DND-41 (cell line): Measurements from ENCODE around the gene C1D.

Experiments used
- ATAC-seq: fragments of 200-7000 bp; cut with Tn5 transposase; 3 replicates; pipeline ENCODE4 v1.9.1; 2021; ENCODE audit warnings: low read depth; ENCODE audit not compliant: insufficient read depth
- DNase-seq: peaks from one replicate; pipeline ENCODE4 v3.0.0-alpha.2; 2020
- H2AFZ ChIP-seq: 2 replicates; pipeline ENCODE4 v1.6.0; 2012; ENCODE audit warnings: low read depth, low read length
- H3K27ac ChIP-seq: 2 replicates; pipeline ENCODE4 v1.5.1; 2012; ENCODE audit warnings: low read length, inconsistent platforms
- H3K27me3 ChIP-seq: fragments of 200-600 bp; sonication (generic); 2 replicates; pipeline ENCODE4 v1.6.0; 2012; ENCODE audit warnings: low read length, mild to moderate bottlenecking, inconsistent platforms; ENCODE audit not compliant: insufficient read depth, poor library complexity
- H3K36me3 ChIP-seq: 2 replicates; pipeline ENCODE4 v1.5.1; 2012; ENCODE audit warnings: low read length, inconsistent platforms; ENCODE audit not compliant: insufficient read depth
- H3K4me1 ChIP-seq: 2 replicates; pipeline ENCODE4 v1.5.1; 2012; ENCODE audit warnings: mild to moderate bottlenecking, low read length; ENCODE audit not compliant: insufficient read depth
- H3K4me2 ChIP-seq: 2 replicates; pipeline ENCODE4 v1.6.0; 2012; ENCODE audit warnings: mild to moderate bottlenecking, moderate library complexity, low read length, inconsistent platforms; ENCODE audit not compliant: insufficient read depth
- H3K4me3 ChIP-seq, 2 experiments: fragments of 200-600 bp in 1 of 2; shearing (Covaris generic) in 1 of 2; 2 replicates each; pipeline ENCODE4 v1.5.1; 2012 to 2016; ENCODE audit warnings: inconsistent platforms in 2 of 2, low read length in 2 of 2, mild to moderate bottlenecking in 2 of 2, low read depth in 1 of 2, moderate library complexity in 1 of 2
- H3K79me2 ChIP-seq: 2 replicates; pipeline ENCODE4 v1.6.0; 2012; ENCODE audit warnings: low read length, inconsistent platforms; ENCODE audit not compliant: insufficient read depth
- H3K9ac ChIP-seq: 2 replicates; pipeline ENCODE4 v1.6.0; 2012; ENCODE audit warnings: low read depth, mild to moderate bottlenecking, inconsistent platforms, low read length, moderate library complexity
- H3K9me3 ChIP-seq: 2 replicates; pipeline ENCODE4 v1.5.1; 2012; ENCODE audit warnings: low read length, moderate library complexity, mild to moderate bottlenecking, inconsistent platforms; ENCODE audit not compliant: insufficient read depth, severe bottlenecking
- H4K20me1 ChIP-seq: 2 replicates; pipeline ENCODE4 v1.6.0; 2012; ENCODE audit warnings: low read length; ENCODE audit not compliant: insufficient read depth
- CTCF ChIP-seq: IDR thresholded peaks from 2 replicates; pipeline ENCODE4 v1.5.1; 2012; ENCODE audit warnings: borderline replicate concordance, low read length, moderate library complexity, mild to moderate bottlenecking; ENCODE audit not compliant: poor library complexity, severe bottlenecking; ENCODE audit errors: extremely low read depth
- EZH2 ChIP-seq: IDR thresholded peaks from 3 replicates; pipeline ENCODE4 v1.6.1; 2012; ENCODE audit warnings: borderline replicate concordance, low read depth, mild to moderate bottlenecking, moderate library complexity, low read length, inconsistent platforms; ENCODE audit not compliant: severe bottlenecking

Gene C1D

GRCh38 chr2:67993329-67993728 is 69.5 kb downstream of the C1D start:
- peaks cover 3% of the 10 kb centered on the region for H3K27me3 ChIP-seq
- H3K36me3 ChIP-seq, result no peaks in the 10 kb centered on the region
- no peak overlapping the region for H3K4me2 ChIP-seq
- H3K4me3 ChIP-seq, result no peak overlapping the region
- DNase-seq, result no peak
- TF ChIP-seq EZH2, result no peak
- TF ChIP-seq CTCF, result no peak
- no peaks in the 10 kb centered on the region for H3K79me2 ChIP-seq
- no peaks in the 10 kb centered on the region for H4K20me1 ChIP-seq
- no peaks in the 10 kb centered on the region for H3K4me1 ChIP-seq
- H3K9ac ChIP-seq, result no peak overlapping the region
- no peak for ATAC-seq
- no peak overlapping the region for H2AFZ ChIP-seq
- no peaks in the 10 kb centered on the region for H3K9me3 ChIP-seq
- no peak overlapping the region for H3K27ac ChIP-seq

GRCh38 chr2:67991456-67991855 is 71.3 kb downstream of the C1D start:
- no peaks in the 10 kb centered on the region for H3K4me1 ChIP-seq
- H3K4me3 ChIP-seq, result no peak overlapping the region
- H3K9me3 ChIP-seq, result no peaks in the 10 kb centered on the region
- no peak overlapping the region for H3K27ac ChIP-seq
- ATAC-seq (no peak), DNase-seq (no peak)
- H2AFZ ChIP-seq, result no peak overlapping the region
- H3K27me3 ChIP-seq, result no peaks in the 10 kb centered on the region
- no peak overlapping the region for H3K9ac ChIP-seq
- no peak overlapping the region for H3K4me2 ChIP-seq
- TF ChIP-seq CTCF (no peak), EZH2 (no peak)
- H3K36me3 ChIP-seq, result no peaks in the 10 kb centered on the region
- no peaks in the 10 kb centered on the region for H3K79me2 ChIP-seq
- no peaks in the 10 kb centered on the region for H4K20me1 ChIP-seq
